CD14-positive monocyte (primary cell): ENCODE results near the gene SCG3. TPM values are rescaled to one million over a fixed set of nuclear protein-coding genes. Genes with fewer than 3 reads are reported as not detected.

Experiments used
- DNase-seq, 3 donors: peaks; one replicate each; pipeline ENCODE4 v3.0.0-alpha.2; 2011 to 2022
- H2AFZ ChIP-seq: 2 replicates; pipeline ENCODE4 v1.6.0; 2012; ENCODE audit warnings: mild to moderate bottlenecking, low read depth, low read length, inconsistent platforms; ENCODE audit not compliant: insufficient read depth, poor library complexity, severe bottlenecking
- H3K27ac ChIP-seq, 2 donors: 1 replicate in 1 of 2; 2 replicates in 1 of 2; pipeline ENCODE4 v1.5.1; 2012 to 2013; ENCODE audit warnings: low read length in 2 of 2, control low read depth in 1 of 2, inconsistent platforms in 1 of 2, low read depth in 1 of 2, mild to moderate bottlenecking in 1 of 2
- H3K27me3 ChIP-seq, 2 donors: one replicate each; pipeline versions ENCODE4 v1.6.0 to v1.6.1; 2011 to 2013; ENCODE audit warnings: low read length in 2 of 2; ENCODE audit not compliant: control insufficient read depth in 2 of 2, insufficient read depth in 2 of 2
- H3K36me3 ChIP-seq, 2 donors: replicated peaks in 1 of 2; 1 replicate in 1 of 2; 2 replicates in 1 of 2; pipeline versions ENCODE4 v1.5.1 to v1.6.1; 2012 to 2013; ENCODE audit warnings: low read length in 2 of 2, control low read depth in 1 of 2, inconsistent platforms in 1 of 2, mild to moderate bottlenecking in 1 of 2; ENCODE audit not compliant: insufficient read depth in 2 of 2, control insufficient read depth in 1 of 2
- H3K4me1 ChIP-seq, 2 donors: 1 replicate in 1 of 2; 2 replicates in 1 of 2; pipeline versions ENCODE4 v1.5.1 to v1.6.1; 2012 to 2013; ENCODE audit warnings: low read length in 2 of 2, control low read depth in 1 of 2, inconsistent platforms in 1 of 2, mild to moderate bottlenecking in 1 of 2, moderate library complexity in 1 of 2; ENCODE audit not compliant: insufficient read depth in 2 of 2, control insufficient read depth in 1 of 2
- H3K4me2 ChIP-seq: replicated peaks from 2 replicates; pipeline ENCODE3; 2012; ENCODE audit warnings: low read length, moderate library complexity, mild to moderate bottlenecking; ENCODE audit not compliant: poor library complexity, severe bottlenecking; ENCODE audit errors: extremely low read depth
- H3K4me3 ChIP-seq, 3 experiments: fragments of 200-600 bp in 1 of 3; sonication (generic) in 1 of 3; replicated peaks in 1 of 3; 1 replicate in 2 of 3; 2 replicates in 1 of 3; pipeline ENCODE4 v1.5.1; 2011 to 2013; ENCODE audit warnings: low read length in 3 of 3, mild to moderate bottlenecking in 3 of 3, control low read depth in 2 of 3, low read depth in 2 of 3, inconsistent platforms in 1 of 3, moderate library complexity in 1 of 3
- H3K79me2 ChIP-seq: 2 replicates; pipeline ENCODE4 v1.6.0; 2012; ENCODE audit warnings: mild to moderate bottlenecking, control low read depth, inconsistent platforms, low read length, moderate library complexity; ENCODE audit not compliant: insufficient read depth
- H3K9ac ChIP-seq: 2 replicates; pipeline ENCODE4 v1.6.0; 2017; ENCODE audit warnings: low read length, mild to moderate bottlenecking; ENCODE audit not compliant: insufficient read depth, poor library complexity, severe bottlenecking
- H3K9me3 ChIP-seq, 2 donors: replicated peaks in 1 of 2; 1 replicate in 1 of 2; 2 replicates in 1 of 2; pipeline versions ENCODE4 v1.5.1 to v1.6.1; 2012 to 2013; ENCODE audit warnings: low read length in 2 of 2, control low read depth in 1 of 2; ENCODE audit not compliant: control insufficient read depth in 1 of 2, insufficient read depth in 1 of 2
- H4K20me1 ChIP-seq: 2 replicates; pipeline ENCODE4 v1.6.0; 2012; ENCODE audit warnings: mild to moderate bottlenecking, low read length, control low read depth, moderate library complexity; ENCODE audit not compliant: insufficient read depth
- H3K27ac Mint-ChIP-seq, 7 donors: one replicate each; pipeline ENCODE4 v1.8.0; 2020; ENCODE audit warnings: mild to moderate bottlenecking in 7 of 7, mixed read lengths in 7 of 7, moderate library complexity in 6 of 7, inconsistent platforms in 2 of 7
- H3K27me3 Mint-ChIP-seq, 3 donors: one replicate each; pipeline ENCODE4 v1.8.0; 2021 to 2022; ENCODE audit warnings: low read depth in 3 of 3, mild to moderate bottlenecking in 3 of 3, mixed read lengths in 3 of 3, moderate library complexity in 3 of 3, inconsistent platforms in 1 of 3
- H3K36me3 Mint-ChIP-seq, 2 donors: one replicate each; pipeline ENCODE4 v1.8.0; 2020; ENCODE audit warnings: mixed read lengths in 2 of 2, inconsistent platforms in 1 of 2, mild to moderate bottlenecking in 1 of 2
- H3K4me1 Mint-ChIP-seq: one replicate; pipeline ENCODE4 v1.8.0; 2020; ENCODE audit warnings: mild to moderate bottlenecking, mixed read lengths
- H3K4me3 Mint-ChIP-seq, 2 donors: one replicate each; pipeline ENCODE4 v1.8.0; 2020; ENCODE audit warnings: mild to moderate bottlenecking in 2 of 2, mixed read lengths in 2 of 2, moderate library complexity in 1 of 2
- H3K9me3 Mint-ChIP-seq, 7 donors: one replicate each; pipeline ENCODE4 v1.8.0; 2020 to 2022; ENCODE audit warnings: mixed read lengths in 7 of 7, mild to moderate bottlenecking in 6 of 7, moderate library complexity in 6 of 7, inconsistent platforms in 2 of 7
- WGBS: methylation state at CpG from one replicate; pipeline ENCODE4 v1.1.5; 2013; ENCODE audit warnings: missing lambda C conversion rate; ENCODE audit not compliant: insufficient coverage; 5-methylcytosine and 5-hydroxymethylcytosine counted together
- intact Hi-C, 2 donors: fragments of 100-400 bp; cut with micrococcal nuclease; formaldehyde crosslinking; loops; one replicate each; pipeline versions ENCODE4 v1.15.0 to v1.15.1; 2023
- polyA plus RNA-seq, 3 donors: library from polyadenylated mRNA; depleted of rRNA in 1 of 3; unstranded in 2 of 3; stranded (reverse) in 1 of 3; fragments of 300-500 nt in 2 of 3; fragments of >200 nt in 1 of 3; fragmentation: Illumina TruSeq in 2 of 3; gene quantifications; 1 replicate in 2 of 3; 2 replicates in 1 of 3; pipeline ENCODE4 v1.2.3, GENCODE V29; 2012 to 2021
- TF ChIP-seq, protein P1 (sequence below): fragments of 200-600 bp; IDR thresholded peaks from one replicate; pipeline ENCODE4 v1.8.0; 2022; ENCODE audit warnings: antibody characterized with exemption, mild to moderate bottlenecking

The SCG3 gene
- polyA plus RNA-seq, 3 donors, result not detected

DNA sequence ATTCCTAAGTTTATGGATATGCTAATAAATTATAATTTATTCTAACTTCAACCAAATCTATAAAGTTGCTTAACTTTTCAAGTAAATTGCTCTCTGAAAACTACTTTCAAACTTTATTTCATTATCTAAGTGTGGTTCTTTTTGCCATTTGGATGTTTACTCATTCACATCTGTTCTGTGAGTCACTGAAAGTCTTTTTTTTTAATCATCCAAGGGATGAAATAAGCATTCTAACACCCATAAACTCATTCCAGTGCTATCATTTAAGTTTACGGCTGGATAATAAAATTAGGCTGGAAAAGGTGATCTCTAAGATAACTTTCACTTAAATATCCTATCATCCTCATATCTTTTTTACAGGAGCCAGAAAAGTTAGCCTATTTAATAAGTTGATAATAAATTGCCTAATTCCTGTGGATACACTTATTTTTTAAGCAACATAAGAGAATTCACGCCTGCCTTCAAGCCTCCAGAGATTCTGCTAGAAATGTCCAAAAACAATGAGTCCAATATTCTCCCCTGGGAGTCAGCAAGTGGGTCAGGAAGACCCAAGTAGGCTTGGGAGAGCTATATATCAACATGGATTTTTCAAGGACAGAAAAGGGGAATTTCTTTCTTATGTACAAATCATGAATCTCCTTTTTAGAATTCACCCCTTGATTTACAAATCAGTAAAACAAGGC, 25.8 kb downstream of the SCG3 start:
- TF ChIP-seq, protein P1, sequence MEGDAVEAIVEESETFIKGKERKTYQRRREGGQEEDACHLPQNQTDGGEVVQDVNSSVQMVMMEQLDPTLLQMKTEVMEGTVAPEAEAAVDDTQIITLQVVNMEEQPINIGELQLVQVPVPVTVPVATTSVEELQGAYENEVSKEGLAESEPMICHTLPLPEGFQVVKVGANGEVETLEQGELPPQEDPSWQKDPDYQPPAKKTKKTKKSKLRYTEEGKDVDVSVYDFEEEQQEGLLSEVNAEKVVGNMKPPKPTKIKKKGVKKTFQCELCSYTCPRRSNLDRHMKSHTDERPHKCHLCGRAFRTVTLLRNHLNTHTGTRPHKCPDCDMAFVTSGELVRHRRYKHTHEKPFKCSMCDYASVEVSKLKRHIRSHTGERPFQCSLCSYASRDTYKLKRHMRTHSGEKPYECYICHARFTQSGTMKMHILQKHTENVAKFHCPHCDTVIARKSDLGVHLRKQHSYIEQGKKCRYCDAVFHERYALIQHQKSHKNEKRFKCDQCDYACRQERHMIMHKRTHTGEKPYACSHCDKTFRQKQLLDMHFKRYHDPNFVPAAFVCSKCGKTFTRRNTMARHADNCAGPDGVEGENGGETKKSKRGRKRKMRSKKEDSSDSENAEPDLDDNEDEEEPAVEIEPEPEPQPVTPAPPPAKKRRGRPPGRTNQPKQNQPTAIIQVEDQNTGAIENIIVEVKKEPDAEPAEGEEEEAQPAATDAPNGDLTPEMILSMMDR, result no peak
- Histone ChIP-seq H3K9ac (no peak overlapping the region), H3K27ac (no peak overlapping the region), H3K4me1 (no peaks in the 10 kb centered on the region), H3K27me3 (no peaks in the 10 kb centered on the region), H2AFZ (no peak overlapping the region), H3K4me3 (no peak overlapping the region), H3K36me3 (no peaks in the 10 kb centered on the region), H3K79me2 (no peaks in the 10 kb centered on the region), H3K4me2 (no peak overlapping the region), H4K20me1 (no peaks in the 10 kb centered on the region), H3K9me3 (peaks cover 4 to 6% of the 10 kb centered on the region in 2 donors)
- peaks cover 2 to 6% (median 3%) of the 10 kb centered on the region in 3 donors for H3K27me3 Mint-ChIP-seq
- no peak for DNase-seq
- H3K4me1 Mint-ChIP-seq, result no peaks in the 10 kb centered on the region
- no CpG with 5 or more reads among the region's 2 CpGs for WGBS
- H3K9me3 Mint-ChIP-seq, result peaks cover 5 to 14% (median 7%) of the 10 kb centered on the region in 7 donors
- no peak overlapping the region for H3K27ac Mint-ChIP-seq
- intact Hi-C loops, result no loop called here
- no peaks in the 10 kb centered on the region for H3K36me3 Mint-ChIP-seq
- no peak overlapping the region for H3K4me3 Mint-ChIP-seq

DNA sequence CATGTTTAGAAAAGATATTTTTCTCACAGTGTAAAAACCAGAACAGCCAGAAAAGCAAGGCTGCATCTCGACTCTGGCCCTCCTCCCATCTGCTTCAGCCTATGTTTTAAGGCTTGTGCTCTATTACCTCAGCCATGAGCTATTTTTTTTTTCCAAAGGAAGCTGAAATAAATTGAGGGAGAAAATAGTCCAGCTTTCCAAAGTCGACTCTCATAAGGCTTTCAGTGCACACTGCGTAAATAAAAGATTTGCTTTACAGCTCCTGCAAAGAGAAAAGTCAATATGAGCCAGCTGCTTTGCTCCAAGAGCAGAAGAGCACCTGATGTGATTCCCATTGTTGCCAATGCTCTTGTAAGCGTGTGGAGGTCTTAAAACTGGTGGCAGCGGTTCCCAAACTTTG, 26.7 kb downstream of the SCG3 start:
- Mint-ChIP-seq H3K9me3 (peaks cover 5 to 11% (median 7%) of the 10 kb centered on the region in 7 donors), H3K36me3 (no peaks in the 10 kb centered on the region), H3K4me3 (no peak overlapping the region), H3K4me1 (no peaks in the 10 kb centered on the region), H3K27me3 (peaks cover 2 to 3% (median 2%) of the 10 kb centered on the region in 3 donors), H3K27ac (no peak overlapping the region)
- Histone ChIP-seq H3K9ac (no peak overlapping the region), H3K4me1 (no peaks in the 10 kb centered on the region), H3K9me3 (peaks cover 4 to 6% of the 10 kb centered on the region in 2 donors), H3K27ac (no peak overlapping the region), H3K4me3 (no peak overlapping the region), H4K20me1 (no peaks in the 10 kb centered on the region), H3K4me2 (no peak overlapping the region), H3K36me3 (no peaks in the 10 kb centered on the region), H2AFZ (no peak overlapping the region), H3K79me2 (no peaks in the 10 kb centered on the region), H3K27me3 (no peaks in the 10 kb centered on the region)
- intact Hi-C loops, result no loop called here
- TF ChIP-seq, protein P1, result no peak
- 98% methylated on average over 4 of the region's 5 CpGs for WGBS
- no peak for DNase-seq
